Sigmoid colon (tissue), 4 donors: ENCODE results near the gene ALX4.

Experiments used
- EP300 ChIP-seq, 4 donors: sonication (generic); formaldehyde crosslinking; IDR thresholded peaks; one replicate each; pipeline ENCODE4 v1.6.1; 2017; ENCODE audit warnings: antibody characterized with exemption in 4 of 4
- POLR2A ChIP-seq, 2 donors: fragments of 450-650 bp; IDR thresholded peaks; one replicate each; pipeline ENCODE4 v1.6.1; 2016; ENCODE audit warnings: antibody characterized with exemption in 2 of 2, mild to moderate bottlenecking in 2 of 2, moderate library complexity in 2 of 2
- POLR2AphosphoS5 ChIP-seq, 4 donors: sonication (generic); formaldehyde crosslinking; IDR thresholded peaks; one replicate each; pipeline ENCODE4 v1.6.1; 2017; ENCODE audit warnings: antibody characterized with exemption in 4 of 4
- TF ChIP-seq, protein P1 (sequence below), 4 experiments: fragments of 450-650 bp in 3 of 4; fragments of 200-600 bp in 1 of 4; IDR thresholded peaks; one replicate each; pipeline ENCODE4 v1.5.1; 2016 to 2019; ENCODE audit warnings: antibody characterized with exemption in 4 of 4, mild to moderate bottlenecking in 3 of 4, moderate library complexity in 2 of 4

DNA sequence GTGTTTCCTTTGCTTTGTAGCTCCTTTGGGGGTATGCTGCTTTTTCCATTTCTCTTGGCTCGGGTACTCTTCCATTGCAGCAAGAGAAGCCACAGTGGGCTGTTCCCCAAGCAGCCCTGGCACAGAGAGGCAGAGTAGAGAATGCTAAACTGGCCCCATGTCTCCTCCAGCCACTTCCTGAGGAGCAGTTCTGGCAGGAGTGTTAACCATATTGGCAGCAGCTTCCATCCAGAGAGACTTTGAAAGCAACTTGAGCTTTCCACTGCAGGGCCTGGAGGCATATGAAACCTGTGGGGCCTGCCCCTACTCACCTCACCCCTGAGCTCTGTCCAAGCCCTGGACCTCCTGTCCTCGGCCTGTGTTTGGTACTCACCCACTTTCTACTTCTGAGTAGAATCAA is 61.8 kb downstream of the ALX4 start:
- no peak for TF ChIP-seq POLR2A (IDR thresholded peaks at IDR 0.05)
- TF ChIP-seq, protein P1, sequence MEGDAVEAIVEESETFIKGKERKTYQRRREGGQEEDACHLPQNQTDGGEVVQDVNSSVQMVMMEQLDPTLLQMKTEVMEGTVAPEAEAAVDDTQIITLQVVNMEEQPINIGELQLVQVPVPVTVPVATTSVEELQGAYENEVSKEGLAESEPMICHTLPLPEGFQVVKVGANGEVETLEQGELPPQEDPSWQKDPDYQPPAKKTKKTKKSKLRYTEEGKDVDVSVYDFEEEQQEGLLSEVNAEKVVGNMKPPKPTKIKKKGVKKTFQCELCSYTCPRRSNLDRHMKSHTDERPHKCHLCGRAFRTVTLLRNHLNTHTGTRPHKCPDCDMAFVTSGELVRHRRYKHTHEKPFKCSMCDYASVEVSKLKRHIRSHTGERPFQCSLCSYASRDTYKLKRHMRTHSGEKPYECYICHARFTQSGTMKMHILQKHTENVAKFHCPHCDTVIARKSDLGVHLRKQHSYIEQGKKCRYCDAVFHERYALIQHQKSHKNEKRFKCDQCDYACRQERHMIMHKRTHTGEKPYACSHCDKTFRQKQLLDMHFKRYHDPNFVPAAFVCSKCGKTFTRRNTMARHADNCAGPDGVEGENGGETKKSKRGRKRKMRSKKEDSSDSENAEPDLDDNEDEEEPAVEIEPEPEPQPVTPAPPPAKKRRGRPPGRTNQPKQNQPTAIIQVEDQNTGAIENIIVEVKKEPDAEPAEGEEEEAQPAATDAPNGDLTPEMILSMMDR (IDR thresholded peaks at IDR 0.05) = no peak
- no peak for TF ChIP-seq POLR2AphosphoS5 (IDR thresholded peaks at IDR 0.05)
- TF ChIP-seq EP300 (IDR thresholded peaks at IDR 0.05) = no peak
